ENCODE data around the gene TRNP1. TPM values are rescaled to one million over a fixed set of nuclear protein-coding genes. Genes with fewer than 3 reads are reported as not detected.

The TRNP1 gene
- total RNA-seq, 2 donors from 2014 or later: 14.3 to 21.2 TPM

- no peaks in the 10 kb centered on the region for H3K9me3 ChIP-seq (ENCODE audit: control insufficient read depth, low read length)
- no peaks in the 10 kb centered on the region for H3K36me3 ChIP-seq (ENCODE audit: control insufficient read depth, insufficient read depth, low read length)
- no peaks in the 10 kb centered on the region for H3K4me1 ChIP-seq (ENCODE audit: control insufficient read depth, insufficient read depth, low read length)
- H3K4me3 ChIP-seq (ENCODE audit: low read length): no peak overlapping the region
- no peak overlapping the region for H3K27ac ChIP-seq (ENCODE audit: low read depth, low read length)
- Mint-ChIP-seq H3K27me3 (ENCODE audit: insufficient read depth) (no peaks in the 10 kb centered on the region), H3K4me1 (peaks cover 11% of the 10 kb centered on the region), H3K27ac (no peak overlapping the region), H3K4me3 (no peak overlapping the region), H3K9me3 (no peaks in the 10 kb centered on the region), H3K36me3 (ENCODE audit: low read depth) (no peaks in the 10 kb centered on the region)
- no peak for TF ChIP-seq CTCF (conservative IDR thresholded peaks at IDR 0.05)
- WGBS, 2 experiments (ENCODE audit: insufficient coverage in 1 of 2, insufficient read length in 1 of 2): 84 to 100% methylated on average over 2 of the region's 2 CpGs
- no peak overlapping the region for H3K9ac ChIP-seq (ENCODE audit: extremely low read depth, low read length, poor library complexity, severe bottlenecking)
- no peaks in the 10 kb centered on the region for H3K27me3 ChIP-seq (ENCODE audit: control insufficient read depth, insufficient read depth, low read length, poor library complexity, severe bottlenecking)
- DNase-seq: no peak
Measured at GRCh38 chr1:27049100-27049499, 55.6 kb downstream of the TRNP1 start.

GRCh38 chr1:27049607-27050006 lies 56.1 kb downstream of the TRNP1 start:
- no peaks in the 10 kb centered on the region for H3K36me3 Mint-ChIP-seq (ENCODE audit: low read depth)
- no peaks in the 10 kb centered on the region for H3K9me3 ChIP-seq (ENCODE audit: control insufficient read depth, low read length)
- no peaks in the 10 kb centered on the region for H3K9me3 Mint-ChIP-seq
- no peaks in the 10 kb centered on the region for H3K36me3 ChIP-seq (ENCODE audit: control insufficient read depth, insufficient read depth, low read length)
- H3K4me3 Mint-ChIP-seq: no peak overlapping the region
- no peak overlapping the region for H3K9ac ChIP-seq (ENCODE audit: extremely low read depth, low read length, poor library complexity, severe bottlenecking)
- peak; percentile 81 for DNase-seq
- no peak overlapping the region for H3K4me3 ChIP-seq (ENCODE audit: low read length)
- H3K27me3 ChIP-seq (ENCODE audit: control insufficient read depth, insufficient read depth, low read length, poor library complexity, severe bottlenecking): no peaks in the 10 kb centered on the region
- H3K4me1 ChIP-seq (ENCODE audit: control insufficient read depth, insufficient read depth, low read length): no peaks in the 10 kb centered on the region
- H3K4me1 Mint-ChIP-seq: peaks cover 11% of the 10 kb centered on the region
- no peak overlapping the region for H3K27ac ChIP-seq (ENCODE audit: low read depth, low read length)
- no peak overlapping the region for H3K27ac Mint-ChIP-seq
- H3K27me3 Mint-ChIP-seq (ENCODE audit: insufficient read depth): no peaks in the 10 kb centered on the region
- no peak for TF ChIP-seq CTCF (conservative IDR thresholded peaks at IDR 0.05)
- WGBS, 2 experiments (ENCODE audit: insufficient coverage in 1 of 2, insufficient read length in 1 of 2): 14 to 65% methylated on average over 1 to 3 of the region's 3 CpGs

Other genes with a start within 250 kb of the TRNP1 start
- 10 to 100 TPM; 12.7 to 14.6 TPM for gene PIGV, start 205.7 kb upstream of the TRNP1 start, total RNA-seq
- 10 to 100 TPM; 39.7 to 42.4 TPM for gene ZDHHC18, start 167.0 kb upstream of the TRNP1 start, total RNA-seq
- gene SFN, start 130.5 kb upstream of the TRNP1 start, total RNA-seq: 1 to 10 TPM; 1.5 to 2.6 TPM
- 10 to 100 TPM; 32.6 to 38.5 TPM for gene GPN2, start 103.4 kb upstream of the TRNP1 start, total RNA-seq
- gene GPATCH3, start 93.2 kb upstream of the TRNP1 start, total RNA-seq: 10 to 100 TPM; 21.3 to 23.2 TPM
- gene NR0B2, start 79.7 kb upstream of the TRNP1 start, total RNA-seq: not detected
- gene NUDC, start 71.9 kb upstream of the TRNP1 start, total RNA-seq: 100 to 1,000 TPM; 103 to 120 TPM
- 10 to 100 TPM; 17.2 to 22.7 TPM for gene KDF1, start 33.2 kb upstream of the TRNP1 start, total RNA-seq
- 10 to 100 TPM in 1 of 2 donors, 1 to 10 TPM in 1; 9.4 to 19.0 TPM for gene TENT5B, start 19.2 kb downstream of the TRNP1 start, total RNA-seq
- gene SLC9A1, start 161.4 kb downstream of the TRNP1 start, total RNA-seq: 10 to 100 TPM; 25.9 to 34.7 TPM
- gene WDTC1, start 240.9 kb downstream of the TRNP1 start, total RNA-seq: 10 to 100 TPM; 34.7 to 41.9 TPM

Data from endodermal cell (in vitro differentiated cells).